GM19395 (cell line): ENCODE measurements around the gene STRBP.
"Not testable (repeated sequence)": the region's sequence is repeated elsewhere in the genome, so short reads cannot be mapped to it uniquely, and the experiment has no call there.

Experiments
- ATAC-seq: cut with Tn5 transposase; IDR thresholded peaks from one replicate; pipeline ENCODE4 v1.9.1; 2021; ENCODE audit warnings: mild to moderate bottlenecking, moderate library complexity; ENCODE audit not compliant: unreplicated experiment

STRBP gene

GRCh38 chr9:123268465-123269259 lies at the start of gene STRBP:
STRBP (minus strand) TSS chr9:123268586; CDS start chr9:123184134, 84,452 bp downstream.
- peak; percentile 83 for ATAC-seq

- no peak for ATAC-seq
Measured at GRCh38 chr9:123316053-123316718, 47.8 kb upstream of the STRBP start.

GRCh38 chr9:123315635-123316034 lies 47.2 kb upstream of the STRBP start:
- no peak for ATAC-seq

GRCh38 chr9:123314617-123315016 lies 46.2 kb upstream of the STRBP start:
- ATAC-seq, result no peak

DNA sequence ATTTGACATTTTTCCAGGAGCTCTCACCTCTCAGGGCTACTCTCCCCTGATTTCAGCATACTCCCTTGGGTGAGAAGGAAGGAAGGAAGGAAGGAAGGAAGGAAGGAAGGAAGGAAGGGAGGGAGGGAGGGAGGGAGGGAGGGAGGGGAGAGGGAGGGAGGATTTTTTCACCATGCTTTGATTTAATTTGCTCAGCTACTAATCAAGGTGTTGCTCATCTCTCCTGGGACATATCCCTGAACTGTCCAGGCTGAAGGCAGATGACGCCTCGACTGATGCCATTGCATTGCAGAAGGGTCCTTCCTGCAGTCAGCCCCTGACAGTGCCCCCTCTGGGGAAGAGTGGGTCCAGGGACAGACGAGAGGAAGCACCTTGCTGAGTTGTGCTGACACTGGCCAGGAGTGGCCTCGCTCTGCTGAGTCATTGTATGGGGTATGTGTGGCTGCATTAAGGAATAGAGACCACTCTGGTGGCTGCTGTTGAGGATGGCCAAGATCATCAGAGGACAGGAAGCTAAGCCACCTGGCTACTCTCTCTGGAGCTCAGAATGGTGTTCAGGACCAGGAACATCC lies 44.0 kb upstream of the STRBP start:
- ATAC-seq, result no peak

- ATAC-seq, result no peak
Measured at GRCh38 chr9:123311250-123311752, 42.9 kb upstream of the STRBP start.

- no peak for ATAC-seq
Measured at GRCh38 chr9:123310551-123311249, 42.3 kb upstream of the STRBP start.

GRCh38 chr9:123309611-123310010 lies 41.2 kb upstream of the STRBP start:
- no peak for ATAC-seq

DNA sequence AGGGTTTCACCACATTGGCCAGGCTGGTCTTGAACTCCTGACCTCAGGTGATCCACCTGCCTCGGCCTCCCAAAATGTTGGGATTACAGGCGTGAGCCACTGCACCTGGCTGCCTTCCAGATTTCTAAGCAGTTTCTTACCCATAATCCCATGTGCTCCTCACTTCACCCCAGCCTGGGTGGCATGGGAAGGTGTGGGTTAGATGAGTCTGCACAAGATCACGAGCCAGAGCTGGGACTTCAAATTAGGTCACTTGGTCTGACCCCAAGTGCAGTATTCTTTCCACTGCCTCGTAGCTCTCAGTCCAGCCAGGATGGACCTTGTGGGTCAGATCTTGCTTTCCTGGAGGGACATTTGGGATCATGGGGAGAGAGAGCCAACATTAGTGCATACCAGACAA lies 37.5 kb upstream of the STRBP start:
- ATAC-seq, result no peak

DNA sequence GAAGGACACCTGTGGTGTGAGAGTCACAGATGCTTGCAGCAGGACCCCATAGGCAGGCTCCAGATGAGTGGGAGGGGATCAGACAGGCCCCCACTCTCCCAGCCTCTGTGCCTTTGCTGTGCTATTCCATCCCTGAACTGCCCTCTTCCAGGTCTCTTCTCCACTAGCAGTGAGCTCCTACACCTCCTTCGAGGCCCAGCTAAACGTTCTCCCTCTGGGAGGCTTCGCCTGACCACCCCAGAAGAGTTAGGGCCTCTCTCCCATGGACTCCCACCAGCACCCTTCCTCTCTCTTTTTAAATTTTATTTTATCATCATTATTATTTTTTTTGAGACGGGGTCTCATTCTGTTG lies 35.9 kb upstream of the STRBP start:
- no peak for ATAC-seq

- no peak for ATAC-seq
Measured at GRCh38 chr9:123302348-123303214, 34.2 kb upstream of the STRBP start.

DNA sequence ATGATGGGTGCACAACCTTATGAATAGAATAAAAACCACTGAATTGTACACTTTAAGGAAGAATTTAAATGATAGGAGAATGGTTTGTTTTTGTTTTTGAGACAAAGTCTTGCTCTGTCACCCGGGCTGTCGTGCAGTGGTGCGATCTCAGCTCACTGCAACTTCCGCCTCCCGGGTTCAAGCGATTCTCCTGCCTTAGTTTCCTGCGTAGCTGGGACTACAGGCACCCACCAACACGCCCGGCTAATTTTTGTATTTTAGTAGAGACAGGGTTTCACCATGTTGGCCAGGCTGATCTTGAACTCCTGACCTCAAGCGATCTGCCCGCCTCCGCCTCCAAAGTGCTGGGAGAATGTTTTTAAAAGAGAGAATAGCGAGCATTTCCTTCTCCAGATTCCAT lies 33.5 kb upstream of the STRBP start:
- not testable (repeated sequence) for ATAC-seq

DNA sequence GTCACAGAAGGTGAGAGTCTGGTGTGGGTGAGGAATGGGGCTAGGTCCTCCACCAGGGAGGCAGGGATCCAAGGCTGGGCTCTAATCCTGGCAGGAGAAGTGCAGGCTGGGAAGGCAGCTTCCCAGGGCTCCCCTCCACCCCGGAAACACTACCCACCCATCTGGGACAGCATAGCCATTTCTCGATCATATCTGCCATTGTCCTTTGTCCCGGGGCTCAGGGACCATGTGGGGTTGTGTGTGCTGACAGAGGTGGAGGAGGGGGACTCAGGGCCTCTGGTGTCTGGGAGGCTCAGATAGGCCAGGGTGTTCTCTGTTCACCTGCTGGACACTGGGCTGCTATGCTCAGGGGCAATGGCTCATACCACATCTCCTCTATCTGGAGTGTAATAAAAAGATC lies 32.2 kb upstream of the STRBP start:
- no peak for ATAC-seq

DNA sequence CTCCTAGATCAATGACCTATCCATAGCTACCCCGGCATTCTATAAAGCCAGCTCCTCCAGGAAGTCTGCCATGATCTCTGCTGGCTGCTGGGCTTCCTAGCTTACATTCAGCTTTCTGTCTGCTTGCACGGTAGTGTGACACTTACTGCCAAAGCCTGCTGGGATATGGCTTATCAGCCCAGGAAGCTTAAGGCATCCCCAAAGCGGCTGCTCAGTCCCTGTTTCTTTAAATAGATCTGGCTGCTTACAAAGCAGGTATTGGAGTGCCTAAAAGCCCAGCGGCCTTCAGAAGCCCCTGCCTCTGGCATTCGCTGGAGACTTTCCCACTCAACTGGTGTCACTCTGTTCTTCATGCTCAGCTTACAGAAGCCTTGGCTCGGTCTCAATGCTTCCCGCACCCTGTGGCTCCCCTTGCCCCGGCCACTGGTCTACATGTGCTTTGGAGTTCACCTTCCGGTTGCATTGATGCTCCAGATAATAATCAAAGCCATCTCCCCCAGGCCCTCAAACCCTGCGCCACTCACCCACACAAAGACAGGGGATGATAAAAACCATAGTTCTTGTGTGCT lies 31.3 kb upstream of the STRBP start:
- no peak for ATAC-seq

- ATAC-seq, result no peak
Measured at GRCh38 chr9:123296174-123296573, 27.8 kb upstream of the STRBP start.

GRCh38 chr9:123291736-123292135 lies 23.4 kb upstream of the STRBP start:
- ATAC-seq, result no peak

- no peak for ATAC-seq
Measured at GRCh38 chr9:123290764-123291163, 22.4 kb upstream of the STRBP start.

DNA sequence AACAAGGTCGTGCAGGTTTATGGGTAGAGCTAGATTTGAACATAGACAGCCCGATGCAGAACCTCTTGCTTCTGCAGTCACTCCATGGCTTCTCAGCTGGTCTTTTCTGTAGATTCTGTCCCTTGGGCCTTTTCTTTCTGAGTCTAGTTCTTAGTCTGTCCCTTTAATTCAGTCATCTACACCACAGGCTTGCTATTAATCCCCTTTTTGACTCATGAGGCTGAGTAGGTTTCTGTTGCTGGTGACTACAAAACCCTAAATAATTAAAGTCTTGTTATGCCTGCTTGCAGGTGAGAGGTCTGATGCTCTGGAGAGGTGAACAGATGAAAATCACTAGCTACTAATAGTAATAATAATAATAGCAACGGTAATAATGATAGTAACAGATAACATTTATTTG lies 19.3 kb upstream of the STRBP start:
- ATAC-seq, result no peak

DNA sequence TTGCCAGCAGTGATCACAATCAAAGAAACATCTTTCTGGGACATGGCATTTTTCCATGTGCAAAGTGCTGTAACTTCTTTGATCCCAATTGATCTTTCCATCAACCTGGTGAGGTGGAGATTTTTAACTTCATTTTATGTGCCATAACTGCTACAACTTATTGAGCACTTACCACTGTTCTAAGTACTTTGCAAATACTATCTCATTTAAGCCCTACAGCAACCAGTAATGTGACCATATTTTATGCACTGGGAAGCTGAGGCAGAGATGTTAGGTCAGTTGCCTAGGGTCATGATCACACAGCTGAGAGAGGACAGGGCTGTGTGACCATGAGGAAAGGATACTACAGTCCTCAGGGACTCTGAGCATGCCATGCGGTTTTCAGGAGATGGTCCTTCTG lies 17.9 kb upstream of the STRBP start:
- ATAC-seq, result no peak

GRCh38 chr9:123284656-123285055 lies 16.3 kb upstream of the STRBP start:
- ATAC-seq, result no peak
